ENCODE measurements around the gene LTBP1. TPM values are rescaled to one million over a fixed set of nuclear protein-coding genes. Genes with fewer than 3 reads are reported as not detected.

LTBP1 gene
- total and polyA plus RNA-seq, 8 donors: 11.0 to 134 (median 25.6) TPM

DNA sequence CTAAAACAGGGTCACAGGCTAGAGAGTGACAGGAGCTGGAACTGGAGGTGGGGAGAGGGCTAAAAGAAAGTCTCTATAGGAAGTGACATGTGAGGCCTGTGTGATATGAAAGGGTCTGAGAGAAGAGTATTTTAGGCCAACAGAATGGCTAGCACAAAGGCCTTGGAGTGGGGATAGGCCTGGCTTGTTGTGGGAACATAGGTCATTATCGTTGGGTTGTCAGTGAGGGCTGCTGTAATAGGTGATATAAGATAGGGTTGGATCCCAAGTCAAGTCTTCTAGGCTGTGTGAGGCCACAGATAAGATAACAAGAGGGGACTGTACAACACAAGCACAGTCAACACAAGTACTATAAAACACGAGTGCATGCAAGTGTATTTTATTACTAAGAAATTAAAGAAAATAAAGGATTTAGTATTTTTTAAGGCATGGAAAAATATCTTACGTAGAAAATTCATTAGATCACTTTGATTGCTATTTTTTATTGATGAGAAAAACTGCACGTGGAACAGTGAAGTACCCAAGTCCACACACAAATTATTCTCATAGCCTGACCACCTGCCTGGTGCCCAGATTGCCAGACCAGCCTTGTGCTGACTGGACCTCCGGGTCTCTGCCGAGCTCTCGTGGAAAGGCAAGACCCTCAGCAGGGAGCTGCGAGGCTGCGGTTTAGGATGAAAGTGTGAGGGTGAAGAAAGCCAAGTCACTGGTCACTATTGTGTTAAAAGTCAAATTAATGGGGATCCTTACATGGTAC, 14.1 kb downstream of the LTBP1 start:
- Histone ChIP-seq H3K4me3 (no peak overlapping the region), H3K36me3 (no peaks in the 10 kb centered on the region), H3K9me3 (no peaks in the 10 kb centered on the region), H3K27ac (no peak overlapping the region), H3K4me1 (peaks cover 0 to 10% (median 0%) of the 10 kb centered on the region in 4 donors), H3K27me3 (no peaks in the 10 kb centered on the region)
- intact Hi-C loops (cut with DNase I; ENCODE audit: low total_unique reads): no loop called here
- WGBS, 5 donors: 88 to 93% (median 91%) methylated on average over 9 of the region's 9 CpGs
- no peak for DNase-seq
- no peak for TF ChIP-seq POLR2AphosphoS5 (IDR thresholded peaks at IDR 0.05)
- TF ChIP-seq, protein P1, sequence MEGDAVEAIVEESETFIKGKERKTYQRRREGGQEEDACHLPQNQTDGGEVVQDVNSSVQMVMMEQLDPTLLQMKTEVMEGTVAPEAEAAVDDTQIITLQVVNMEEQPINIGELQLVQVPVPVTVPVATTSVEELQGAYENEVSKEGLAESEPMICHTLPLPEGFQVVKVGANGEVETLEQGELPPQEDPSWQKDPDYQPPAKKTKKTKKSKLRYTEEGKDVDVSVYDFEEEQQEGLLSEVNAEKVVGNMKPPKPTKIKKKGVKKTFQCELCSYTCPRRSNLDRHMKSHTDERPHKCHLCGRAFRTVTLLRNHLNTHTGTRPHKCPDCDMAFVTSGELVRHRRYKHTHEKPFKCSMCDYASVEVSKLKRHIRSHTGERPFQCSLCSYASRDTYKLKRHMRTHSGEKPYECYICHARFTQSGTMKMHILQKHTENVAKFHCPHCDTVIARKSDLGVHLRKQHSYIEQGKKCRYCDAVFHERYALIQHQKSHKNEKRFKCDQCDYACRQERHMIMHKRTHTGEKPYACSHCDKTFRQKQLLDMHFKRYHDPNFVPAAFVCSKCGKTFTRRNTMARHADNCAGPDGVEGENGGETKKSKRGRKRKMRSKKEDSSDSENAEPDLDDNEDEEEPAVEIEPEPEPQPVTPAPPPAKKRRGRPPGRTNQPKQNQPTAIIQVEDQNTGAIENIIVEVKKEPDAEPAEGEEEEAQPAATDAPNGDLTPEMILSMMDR (IDR thresholded peaks at IDR 0.05): no peak

DNA sequence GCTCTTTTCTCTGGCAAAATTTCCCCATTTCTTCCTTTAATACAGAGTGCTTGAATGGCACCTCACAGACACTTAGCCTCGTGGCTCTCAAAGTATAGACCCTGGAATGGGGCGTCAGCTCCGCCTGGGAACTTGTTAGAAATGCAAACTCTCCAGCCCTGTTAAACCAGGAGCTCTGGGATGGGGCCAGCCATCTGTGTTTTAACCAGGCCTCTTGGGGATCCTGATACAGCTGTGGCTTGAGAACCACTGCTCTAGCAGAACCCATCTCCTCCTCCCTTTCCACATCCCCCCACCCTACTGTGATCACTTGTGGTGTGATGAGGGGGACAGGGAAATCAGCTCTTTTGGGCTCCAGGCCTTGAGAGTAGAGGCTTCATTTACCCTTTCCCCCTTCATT, 15.9 kb downstream of the LTBP1 start:
- Histone ChIP-seq H3K4me3 (no peak overlapping the region), H3K27ac (no peak overlapping the region), H3K36me3 (no peaks in the 10 kb centered on the region), H3K9me3 (no peaks in the 10 kb centered on the region), H3K27me3 (no peaks in the 10 kb centered on the region), H3K4me1 (peaks cover 0 to 10% (median 0%) of the 10 kb centered on the region in 4 donors)
- no peak for DNase-seq
- WGBS, 5 donors: 57 to 85% (median 76%) methylated on average over 3 of the region's 3 CpGs
- intact Hi-C loops (cut with DNase I; ENCODE audit: low total_unique reads): no loop called here
- TF ChIP-seq POLR2A (IDR thresholded peaks at IDR 0.05): no peak
- TF ChIP-seq, protein P1 (IDR thresholded peaks at IDR 0.05): no peak
- TF ChIP-seq EP300 (IDR thresholded peaks at IDR 0.05): no peak

DNA sequence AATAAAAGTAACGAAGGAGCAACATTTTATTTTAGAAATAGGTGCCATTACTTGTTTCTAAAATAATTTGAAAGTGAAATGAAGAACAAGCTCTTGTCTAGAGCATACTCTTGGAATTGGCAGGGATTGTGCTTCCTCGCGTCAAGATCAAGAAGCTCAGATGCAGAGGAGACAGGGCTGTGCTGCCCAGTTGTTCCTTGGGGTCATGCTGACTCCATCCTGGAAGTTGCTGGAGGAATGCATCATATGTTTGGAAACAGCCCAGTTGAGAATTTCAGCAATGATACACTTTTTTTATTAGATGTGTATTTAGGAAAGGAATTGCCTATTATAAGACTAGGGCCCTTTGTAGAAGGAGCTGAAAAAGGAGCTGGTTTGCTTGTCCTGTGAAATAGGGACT, 17.2 kb downstream of the LTBP1 start:
- H3K36me3 ChIP-seq: no peaks in the 10 kb centered on the region
- DNase-seq: no peak
- H3K27me3 ChIP-seq: no peaks in the 10 kb centered on the region
- no peak overlapping the region for H3K4me3 ChIP-seq
- intact Hi-C loops (cut with DNase I; ENCODE audit: low total_unique reads): no loop called here
- H3K27ac ChIP-seq: no peak overlapping the region
- WGBS, 5 donors: 68 to 89% (median 85%) methylated on average over 3 of the region's 3 CpGs
- H3K9me3 ChIP-seq: no peaks in the 10 kb centered on the region
- TF ChIP-seq POLR2AphosphoS5 (IDR thresholded peaks at IDR 0.05): no peak
- TF ChIP-seq, protein P1 (IDR thresholded peaks at IDR 0.05): no peak
- no peak for TF ChIP-seq EP300 (IDR thresholded peaks at IDR 0.05)
- no peak for TF ChIP-seq POLR2A (IDR thresholded peaks at IDR 0.05)
- H3K4me1 ChIP-seq: peaks cover 0 to 3% (median 0%) of the 10 kb centered on the region in 4 donors

DNA sequence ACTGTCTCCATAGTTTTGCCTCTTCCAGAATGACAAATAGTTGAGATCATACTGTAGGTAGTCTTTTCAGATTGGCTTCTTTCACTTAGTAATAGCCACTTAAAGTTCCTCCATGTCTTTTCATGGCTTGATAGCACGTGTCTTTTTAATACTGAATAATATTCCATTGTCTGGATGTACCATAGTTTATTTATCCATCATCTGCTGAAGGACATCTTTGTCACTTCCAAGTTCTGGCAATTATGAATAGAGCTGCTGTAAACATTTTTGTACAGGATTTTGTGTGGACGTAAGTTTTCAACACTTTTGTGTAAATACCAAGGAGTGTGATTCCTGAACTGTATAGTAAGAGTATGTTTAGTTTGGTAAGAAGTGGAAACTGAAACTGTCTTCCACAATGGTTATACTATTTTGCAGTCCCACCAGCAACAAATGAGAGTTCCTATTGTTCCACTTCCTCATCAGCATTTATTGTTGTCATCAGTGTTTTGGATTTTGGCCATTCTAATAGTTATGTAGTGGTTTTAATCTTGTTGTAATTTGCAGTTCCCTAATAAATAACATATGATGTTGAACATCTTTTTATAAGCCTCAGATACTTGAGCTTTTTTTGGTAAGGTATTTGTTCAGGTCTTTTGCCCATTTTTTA, 18.9 kb downstream of the LTBP1 start:
- Histone ChIP-seq H3K27me3 (no peaks in the 10 kb centered on the region), H3K27ac (no peak overlapping the region), H3K36me3 (no peaks in the 10 kb centered on the region), H3K9me3 (no peaks in the 10 kb centered on the region), H3K4me3 (no peak overlapping the region), H3K4me1 (no peaks in the 10 kb centered on the region)
- 35 to 72% (median 61%) methylated on average over 2 of the region's 2 CpGs for WGBS, 5 donors
- intact Hi-C loops (cut with DNase I; ENCODE audit: low total_unique reads): no loop called here
- no peak for DNase-seq
- TF ChIP-seq, protein P1 (IDR thresholded peaks at IDR 0.05): no peak
- TF ChIP-seq EP300 (IDR thresholded peaks at IDR 0.05) (no peak), POLR2AphosphoS5 (IDR thresholded peaks at IDR 0.05) (no peak), POLR2A (IDR thresholded peaks at IDR 0.05) (no peak)
